Measurements from ENCODE around the gene MAPK8IP1.
A peak's percentile ranks its signal among the peaks of the same experiment; 100 is the strongest.

The MAPK8IP1 gene

GRCh38 chr11:45927684-45928413 is 42.4 kb downstream of the MAPK8IP1 start:
- DNase-seq, result no peak

DNA sequence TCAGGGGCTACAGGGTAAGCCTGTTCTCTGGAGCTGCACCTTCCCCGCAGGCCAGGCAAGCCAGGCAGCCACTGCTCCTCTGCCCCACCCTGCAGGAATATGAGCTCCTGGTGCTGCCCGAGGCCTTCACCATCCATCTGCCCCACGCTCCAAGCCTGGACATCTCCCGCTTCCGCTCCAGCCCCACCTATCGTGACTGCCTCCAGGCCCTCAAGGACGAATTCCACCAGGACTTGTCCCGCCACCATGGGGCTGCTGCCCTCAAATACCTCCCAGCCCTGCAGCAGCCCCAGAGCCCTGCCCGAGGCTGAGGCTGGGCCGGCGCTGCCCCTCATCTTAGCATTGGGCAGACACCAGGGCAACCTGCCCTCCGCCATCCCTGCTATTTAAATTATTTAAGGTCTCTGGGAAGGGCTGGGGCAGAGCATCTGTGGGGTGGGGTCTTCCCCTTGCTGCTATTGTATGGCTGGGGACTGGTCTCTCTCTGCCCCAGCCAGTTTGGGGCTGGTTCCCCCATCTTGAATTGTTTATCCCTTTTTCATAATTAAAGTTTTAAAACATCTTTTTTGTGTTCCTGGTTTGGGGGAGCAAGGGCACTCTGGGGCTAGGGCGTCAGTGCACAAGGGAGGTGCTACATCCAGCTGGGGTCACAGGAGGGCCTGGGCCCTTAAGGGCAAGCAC is 43.2 kb downstream of the MAPK8IP1 start:
- DNase-seq, result no peak

GRCh38 chr11:45929486-45930030 is 44.1 kb downstream of the MAPK8IP1 start:
- no peak for DNase-seq

GRCh38 chr11:45930031-45930794 is 44.8 kb downstream of the MAPK8IP1 start:
- no peak for DNase-seq

DNA sequence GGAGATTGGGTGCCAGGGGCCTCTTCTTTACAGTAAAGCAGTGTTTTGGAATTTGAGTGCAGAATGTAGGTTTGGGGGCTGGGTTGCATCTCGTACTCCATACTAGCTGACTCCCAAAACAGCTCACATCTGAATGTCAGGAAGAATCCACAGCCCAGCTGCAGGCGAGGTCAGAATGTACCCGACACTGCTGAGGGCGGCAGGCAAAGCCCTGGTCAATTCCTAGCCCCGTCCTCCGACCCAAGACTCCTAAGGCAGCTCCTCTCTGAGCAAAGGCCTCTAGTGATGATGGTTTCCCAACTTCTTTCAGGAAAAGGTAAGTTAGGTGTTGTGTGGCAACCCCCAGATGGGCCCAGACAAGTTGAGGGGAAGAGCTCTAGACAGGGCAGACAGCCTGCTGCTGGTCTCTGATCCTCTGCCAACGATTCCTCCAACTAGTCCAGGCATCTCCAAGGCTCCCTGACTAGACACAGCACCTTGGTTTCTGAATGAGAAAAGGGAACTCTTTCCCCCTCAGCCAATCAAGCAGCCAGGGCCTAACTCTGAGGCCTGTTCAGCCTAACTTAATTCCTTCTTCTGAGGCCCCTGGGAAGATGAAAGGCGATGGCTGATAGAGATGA is 45.6 kb downstream of the MAPK8IP1 start:
- DNase-seq, result no peak

DNA sequence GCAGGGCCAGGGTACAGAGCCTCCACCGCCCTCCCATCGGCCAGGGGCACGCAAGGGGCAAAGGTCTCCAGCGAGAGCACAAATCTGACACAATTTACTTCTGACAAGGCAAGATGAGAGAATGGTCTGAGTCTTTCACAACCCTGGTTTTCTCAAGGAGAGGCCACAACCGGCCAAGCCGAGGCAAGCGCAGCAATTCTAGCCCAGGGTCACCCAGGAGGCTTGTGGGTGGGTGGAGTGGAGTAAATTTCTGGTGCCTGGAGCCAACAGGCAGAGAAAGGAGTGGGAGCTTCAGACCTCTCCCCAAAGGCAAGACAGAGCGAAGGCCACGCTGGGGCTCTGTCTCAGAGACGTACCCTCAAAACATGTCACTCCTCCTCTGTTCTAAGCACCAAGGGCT is 46.3 kb downstream of the MAPK8IP1 start:
- DNase-seq, result no peak

- no peak for DNase-seq
Observed at GRCh38 chr11:45932217-45932616, 46.8 kb downstream of the MAPK8IP1 start.

GRCh38 chr11:45933131-45933831 is 47.8 kb downstream of the MAPK8IP1 start:
- peak; percentile 56 for DNase-seq

DNA sequence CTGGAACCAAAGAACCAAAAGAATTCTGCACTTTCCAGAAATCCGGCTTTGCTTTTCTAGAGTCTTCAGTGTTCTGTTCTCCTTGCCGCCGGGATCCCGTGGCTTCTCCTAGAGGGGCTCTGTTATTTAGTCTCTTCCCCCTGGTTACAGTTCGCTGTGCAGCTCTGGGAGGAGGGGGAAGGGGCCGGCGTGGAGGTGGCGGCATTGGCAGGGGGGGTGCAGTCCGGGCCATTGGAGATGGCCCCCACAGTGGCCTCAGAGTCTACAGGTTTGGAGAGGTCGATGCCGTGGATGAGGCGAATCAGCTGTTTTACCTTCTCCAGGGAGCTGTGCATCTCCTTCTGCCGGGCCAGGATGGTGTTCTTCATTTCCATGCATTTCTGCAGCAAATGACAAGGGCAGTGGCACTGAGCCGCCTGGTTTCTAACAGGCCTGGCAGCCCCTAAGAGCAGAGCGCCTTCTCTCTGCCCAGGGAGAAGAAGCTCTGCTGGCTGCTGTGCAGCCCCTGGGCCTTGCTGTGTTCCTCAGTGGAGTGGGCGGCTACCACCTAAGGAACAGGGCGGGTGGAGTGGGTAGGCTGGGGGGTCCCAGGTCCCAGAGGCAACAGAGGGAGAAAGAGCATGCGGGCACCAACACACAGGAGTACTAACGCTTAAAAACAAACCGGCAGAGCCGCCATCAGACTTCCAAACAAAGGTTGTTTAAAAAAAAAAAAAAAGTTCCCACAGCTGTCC is 48.6 kb downstream of the MAPK8IP1 start:
- no peak for DNase-seq

DNA sequence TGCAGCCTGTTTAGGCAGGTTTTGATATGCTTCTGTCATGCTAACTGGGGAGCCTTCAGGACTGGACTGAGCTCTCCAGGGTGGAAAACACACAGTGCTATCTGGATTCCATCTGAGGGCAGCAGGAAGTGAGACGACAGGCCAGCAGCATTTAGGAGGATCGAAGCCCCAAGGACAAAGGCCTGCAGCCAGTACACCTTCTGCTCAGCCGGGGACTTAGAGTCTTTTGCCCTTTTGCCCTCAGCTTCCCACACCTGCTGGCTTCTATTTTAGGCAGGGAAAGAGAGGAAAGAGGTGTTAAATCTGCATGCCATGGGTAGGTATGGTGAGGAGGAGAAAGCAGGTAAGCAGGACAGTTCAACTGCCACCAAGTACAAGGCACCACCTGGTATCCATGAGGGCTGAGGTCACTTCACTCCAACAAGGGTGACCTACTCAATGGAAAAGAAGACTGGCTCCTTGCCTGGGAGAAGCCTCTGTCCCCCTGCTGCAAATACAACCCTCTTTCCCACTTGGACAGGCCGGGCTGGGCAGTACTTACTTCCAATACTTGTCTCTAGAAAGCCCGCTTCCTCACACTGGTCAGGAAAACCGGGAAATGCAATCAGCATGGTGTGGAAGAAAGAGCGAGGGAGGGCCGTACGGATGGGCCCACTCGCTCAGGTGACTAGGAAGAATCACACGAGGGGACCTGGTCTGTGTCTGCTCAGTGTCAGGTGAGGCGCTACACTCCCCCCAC is 49.3 kb downstream of the MAPK8IP1 start:
- no peak for DNase-seq

- DNase-seq, result no peak
Observed at GRCh38 chr11:45935349-45936064, 50.1 kb downstream of the MAPK8IP1 start.

DNA sequence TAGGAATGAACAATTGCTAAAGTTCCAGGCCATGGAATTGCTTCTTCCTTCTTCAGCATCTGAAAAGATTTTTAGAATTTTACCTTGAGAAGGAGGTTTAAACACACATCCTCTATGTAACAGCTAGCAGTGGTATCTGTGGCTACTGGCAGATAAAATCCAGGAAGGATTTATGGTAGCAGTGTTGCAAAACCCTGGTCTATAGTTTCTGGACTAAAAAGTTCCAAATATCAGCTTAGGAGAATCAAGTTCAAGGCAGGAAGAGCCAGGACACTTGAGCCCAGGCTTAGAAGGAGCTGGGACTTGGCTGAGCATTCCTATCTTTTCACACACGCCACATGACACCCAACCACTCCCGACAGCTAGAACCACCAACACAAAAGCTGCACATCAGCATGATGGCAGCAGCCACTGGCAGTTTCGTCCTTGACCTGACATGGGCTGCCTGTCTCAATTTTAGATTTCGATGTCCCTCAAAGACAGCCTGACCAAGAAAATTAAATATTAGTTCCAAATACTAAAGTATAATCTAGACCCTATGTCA is 51.1 kb downstream of the MAPK8IP1 start:
- no peak for DNase-seq

GRCh38 chr11:45937916-45938315 is 52.5 kb downstream of the MAPK8IP1 start:
- DNase-seq, result no peak

- peak; percentile 23 for DNase-seq
Observed at GRCh38 chr11:45939836-45940235, 54.4 kb downstream of the MAPK8IP1 start.

DNA sequence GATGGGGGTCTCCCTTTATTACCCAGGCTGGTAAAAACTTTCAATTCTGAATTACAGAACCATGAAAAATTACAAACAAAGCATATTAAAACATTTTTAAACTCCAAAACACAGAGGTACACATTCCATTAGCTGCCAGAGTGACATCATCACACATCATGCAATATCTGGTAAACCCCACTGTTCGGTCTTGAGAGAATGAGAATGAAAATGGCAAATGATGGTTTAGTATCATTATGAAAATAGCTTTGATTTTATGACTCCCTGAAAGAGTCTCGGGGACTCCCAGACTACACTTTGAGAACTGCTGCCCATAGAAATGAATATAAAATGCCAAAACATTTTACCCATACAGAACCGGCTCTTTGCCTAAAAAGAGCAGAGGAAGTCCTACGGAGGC is 55.8 kb downstream of the MAPK8IP1 start:
- DNase-seq, result no peak

DNA sequence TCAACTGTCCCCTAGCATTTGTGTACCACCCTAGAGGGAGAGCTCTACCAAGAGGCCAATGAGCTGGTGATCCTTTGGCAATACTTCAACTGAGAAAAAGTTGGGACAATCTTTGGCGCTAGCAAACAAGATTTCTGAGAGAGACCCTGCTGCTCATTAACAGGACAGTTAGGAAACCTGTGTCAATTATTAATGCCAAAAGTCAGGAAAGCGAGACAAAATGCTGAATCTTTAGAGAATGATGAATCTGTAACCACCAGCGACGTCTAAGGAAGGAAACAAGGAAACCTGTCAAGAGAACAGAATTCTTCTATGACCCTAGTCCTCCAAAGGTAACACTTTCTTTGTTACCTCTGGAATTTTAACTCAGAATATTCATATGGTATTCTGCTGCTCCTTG is 56.9 kb downstream of the MAPK8IP1 start:
- DNase-seq, result no peak

GRCh38 chr11:45945397-45945999 is 60.0 kb downstream of the MAPK8IP1 start:
- no peak for DNase-seq

DNA sequence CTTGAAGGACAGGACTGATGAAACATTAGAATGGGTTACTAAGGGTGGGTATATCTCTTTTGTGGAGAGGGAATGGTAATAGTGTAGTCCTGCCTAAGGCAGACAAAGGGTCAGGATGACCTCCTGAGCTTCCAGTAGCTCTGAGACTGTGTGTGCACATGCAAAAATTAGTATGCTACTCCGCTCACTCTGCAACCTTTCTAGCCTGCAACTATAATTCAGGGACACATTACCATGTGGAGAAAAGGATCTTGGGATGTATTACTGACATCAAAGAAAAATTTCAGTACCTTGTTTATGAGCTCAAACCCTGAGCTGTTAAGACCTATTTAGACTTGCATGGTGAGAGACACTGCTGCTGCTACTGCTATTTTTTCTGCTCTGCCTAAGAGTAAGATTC is 62.4 kb downstream of the MAPK8IP1 start:
- DNase-seq, result no peak

- DNase-seq, result no peak
Observed at GRCh38 chr11:45948356-45948755, 62.9 kb downstream of the MAPK8IP1 start.

DNA sequence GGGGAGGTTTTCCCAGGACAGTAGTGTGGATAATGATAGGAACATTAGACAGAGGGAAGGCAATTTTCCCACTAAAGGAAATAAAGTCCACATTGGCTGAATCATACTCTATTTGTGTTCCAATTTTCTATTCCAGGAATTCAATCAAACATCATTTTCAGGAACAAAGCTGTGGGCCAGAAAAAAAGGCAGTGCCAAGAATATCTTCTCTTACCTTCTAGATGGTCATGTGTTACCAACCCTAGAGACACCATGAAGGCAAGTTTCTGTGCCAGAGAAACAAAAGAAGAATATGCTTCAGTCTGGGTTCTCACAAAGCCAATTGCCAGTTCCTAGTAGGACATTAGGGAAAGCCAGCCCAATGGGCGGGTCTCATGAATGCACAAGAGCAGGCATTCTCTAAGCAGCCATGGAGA is 64.5 kb downstream of the MAPK8IP1 start:
- DNase-seq, result no peak

Data from fibroblast of upper back skin (primary cell).